IPS-18a (cell line): Measurements from ENCODE around the gene RUNX1.

ENCODE experiments used
- H3K27ac ChIP-seq: one replicate; pipeline ENCODE4 v1.5.1; 2013; ENCODE audit warnings: low read length
- H3K27me3 ChIP-seq: one replicate; pipeline ENCODE4 v1.6.1; 2013; ENCODE audit warnings: mild to moderate bottlenecking, low read length; ENCODE audit not compliant: control insufficient read depth, insufficient read depth
- H3K36me3 ChIP-seq: one replicate; pipeline ENCODE4 v1.6.1; 2013; ENCODE audit warnings: low read depth, low read length; ENCODE audit not compliant: control insufficient read depth
- H3K4me1 ChIP-seq: one replicate; pipeline ENCODE4 v1.6.1; 2013; ENCODE audit warnings: low read depth, low read length; ENCODE audit not compliant: control insufficient read depth
- H3K4me3 ChIP-seq: one replicate; pipeline ENCODE4 v1.5.1; 2013; ENCODE audit warnings: low read length
- H3K9ac ChIP-seq: one replicate; pipeline ENCODE4 v1.6.1; 2013; ENCODE audit warnings: mild to moderate bottlenecking, low read length, moderate library complexity
- H3K9me3 ChIP-seq: one replicate; pipeline ENCODE4 v1.6.1; 2013; ENCODE audit warnings: low read depth, low read length; ENCODE audit not compliant: control insufficient read depth

The RUNX1 gene

GRCh38 chr21:34779860-34780259, 269.2 kb downstream of the RUNX1 start:
- Histone ChIP-seq H3K4me1 (no peaks in the 10 kb centered on the region), H3K4me3 (no peak overlapping the region), H3K9ac (no peak overlapping the region), H3K27ac (no peak overlapping the region), H3K36me3 (no peaks in the 10 kb centered on the region), H3K9me3 (no peaks in the 10 kb centered on the region), H3K27me3 (no peaks in the 10 kb centered on the region)

GRCh38 chr21:34775793-34776192, 273.3 kb downstream of the RUNX1 start:
- Histone ChIP-seq H3K36me3 (no peaks in the 10 kb centered on the region), H3K4me1 (no peaks in the 10 kb centered on the region), H3K9ac (no peak overlapping the region), H3K27me3 (no peaks in the 10 kb centered on the region), H3K27ac (no peak overlapping the region), H3K9me3 (no peaks in the 10 kb centered on the region), H3K4me3 (no peak overlapping the region)

GRCh38 chr21:34774750-34775149, 274.4 kb downstream of the RUNX1 start:
- Histone ChIP-seq H3K9me3 (no peaks in the 10 kb centered on the region), H3K27me3 (no peaks in the 10 kb centered on the region), H3K9ac (no peak overlapping the region), H3K4me3 (no peak overlapping the region), H3K36me3 (no peaks in the 10 kb centered on the region), H3K27ac (no peak overlapping the region), H3K4me1 (no peaks in the 10 kb centered on the region)

- H3K4me1 ChIP-seq = no peaks in the 10 kb centered on the region
- H3K9ac ChIP-seq = no peak overlapping the region
- no peaks in the 10 kb centered on the region for H3K27me3 ChIP-seq
- no peak overlapping the region for H3K27ac ChIP-seq
- H3K9me3 ChIP-seq = no peaks in the 10 kb centered on the region
- H3K4me3 ChIP-seq = no peak overlapping the region
- no peaks in the 10 kb centered on the region for H3K36me3 ChIP-seq
Measured at GRCh38 chr21:34771512-34772028, 277.5 kb downstream of the RUNX1 start.

GRCh38 chr21:34770576-34770975, 278.5 kb downstream of the RUNX1 start:
- H3K4me1 ChIP-seq = no peaks in the 10 kb centered on the region
- H3K27ac ChIP-seq = no peak overlapping the region
- H3K9ac ChIP-seq = no peak overlapping the region
- H3K9me3 ChIP-seq = no peaks in the 10 kb centered on the region
- H3K36me3 ChIP-seq = no peaks in the 10 kb centered on the region
- no peak overlapping the region for H3K4me3 ChIP-seq
- no peaks in the 10 kb centered on the region for H3K27me3 ChIP-seq

- H3K9ac ChIP-seq = no peak overlapping the region
- no peaks in the 10 kb centered on the region for H3K9me3 ChIP-seq
- no peaks in the 10 kb centered on the region for H3K27me3 ChIP-seq
- no peak overlapping the region for H3K4me3 ChIP-seq
- H3K4me1 ChIP-seq = no peaks in the 10 kb centered on the region
- no peak overlapping the region for H3K27ac ChIP-seq
- no peaks in the 10 kb centered on the region for H3K36me3 ChIP-seq
Measured at GRCh38 chr21:34768326-34768725, 280.8 kb downstream of the RUNX1 start.

GRCh38 chr21:34766862-34767261, 282.2 kb downstream of the RUNX1 start:
- Histone ChIP-seq H3K9ac (no peak overlapping the region), H3K27ac (no peak overlapping the region), H3K4me1 (no peaks in the 10 kb centered on the region), H3K9me3 (no peaks in the 10 kb centered on the region), H3K27me3 (no peaks in the 10 kb centered on the region), H3K4me3 (no peak overlapping the region), H3K36me3 (no peaks in the 10 kb centered on the region)

GRCh38 chr21:34765619-34766018, 283.5 kb downstream of the RUNX1 start:
- no peak overlapping the region for H3K4me3 ChIP-seq
- H3K36me3 ChIP-seq = no peaks in the 10 kb centered on the region
- H3K9me3 ChIP-seq = no peaks in the 10 kb centered on the region
- H3K9ac ChIP-seq = no peak overlapping the region
- H3K27me3 ChIP-seq = no peaks in the 10 kb centered on the region
- no peak overlapping the region for H3K27ac ChIP-seq
- no peaks in the 10 kb centered on the region for H3K4me1 ChIP-seq

GRCh38 chr21:34764715-34765284, 284.3 kb downstream of the RUNX1 start:
- H3K4me3 ChIP-seq = no peak overlapping the region
- H3K27me3 ChIP-seq = no peaks in the 10 kb centered on the region
- no peaks in the 10 kb centered on the region for H3K36me3 ChIP-seq
- no peaks in the 10 kb centered on the region for H3K9me3 ChIP-seq
- no peak overlapping the region for H3K9ac ChIP-seq
- no peaks in the 10 kb centered on the region for H3K4me1 ChIP-seq
- no peak overlapping the region for H3K27ac ChIP-seq

- Histone ChIP-seq H3K36me3 (no peaks in the 10 kb centered on the region), H3K27me3 (no peaks in the 10 kb centered on the region), H3K27ac (no peak overlapping the region), H3K4me3 (no peak overlapping the region), H3K9me3 (no peaks in the 10 kb centered on the region), H3K9ac (no peak overlapping the region), H3K4me1 (no peaks in the 10 kb centered on the region)
Measured at GRCh38 chr21:34762786-34763185, 286.3 kb downstream of the RUNX1 start.

- no peak overlapping the region for H3K4me3 ChIP-seq
- no peaks in the 10 kb centered on the region for H3K4me1 ChIP-seq
- no peaks in the 10 kb centered on the region for H3K9me3 ChIP-seq
- H3K36me3 ChIP-seq = no peaks in the 10 kb centered on the region
- H3K27ac ChIP-seq = no peak overlapping the region
- no peaks in the 10 kb centered on the region for H3K27me3 ChIP-seq
- H3K9ac ChIP-seq = no peak overlapping the region
Measured at GRCh38 chr21:34761758-34762330, 287.3 kb downstream of the RUNX1 start.
